K562 (cell line): ENCODE data around the gene NOTO. TPM values are rescaled to one million over a fixed set of nuclear protein-coding genes. Genes with fewer than 3 reads are reported as not detected.

Source experiments
- CREB1 ChIP-seq, 2 experiments: sonication (generic) in 1 of 2; formaldehyde crosslinking in 1 of 2; IDR thresholded peaks; 2 replicates each; pipeline versions ENCODE4 v1.6.1 to v1.8.0; 2012 to 2022; ENCODE audit warnings: inconsistent platforms in 1 of 2, mild to moderate bottlenecking in 1 of 2, missing genetic modification reagents in 1 of 2, moderate library complexity in 1 of 2
- CXXC5 ChIP-seq: fragments of 250-450 bp; sonication (Bioruptor Pico); IDR thresholded peaks from 2 replicates; pipeline ENCODE4 v1.8.0; 2022; ENCODE audit warnings: inconsistent platforms, mild to moderate bottlenecking, moderate library complexity
- DACH1 ChIP-seq: fragments of 450-650 bp; IDR thresholded peaks from 2 replicates; pipeline ENCODE4 v1.6.1; 2018; ENCODE audit not compliant: partially characterized antibody
- GATAD2A ChIP-seq: fragments of 450-650 bp; IDR thresholded peaks from 2 replicates; pipeline ENCODE4 v1.6.1; 2017
- HDAC1 ChIP-seq, 2 experiments: fragments of 450-650 bp; IDR thresholded peaks; 2 replicates each; pipeline ENCODE4 v1.6.1; 2016 to 2017; ENCODE audit warnings: inconsistent platforms in 1 of 2, mild to moderate bottlenecking in 1 of 2, moderate library complexity in 1 of 2
- HLTF ChIP-seq: fragments of 450-650 bp; IDR thresholded peaks from 2 replicates; pipeline ENCODE4 v1.6.1; 2016
- NRF1 ChIP-seq, 2 experiments: fragments of 450-650 bp; IDR thresholded peaks in 1 of 2; conservative IDR thresholded peaks in 1 of 2; 2 replicates each; pipeline ENCODE4 v1.6.1; 2014; ENCODE audit warnings: mild to moderate bottlenecking in 2 of 2
- RBBP5 ChIP-seq: fragments of 200-600 bp; sonication (generic); IDR thresholded peaks from 2 replicates; pipeline ENCODE4 v1.6.1; 2012; ENCODE audit warnings: borderline replicate concordance, mild to moderate bottlenecking, low read length, control low read depth, inconsistent platforms; ENCODE audit not compliant: insufficient read depth, poor library complexity, severe bottlenecking
- TRIM28 ChIP-seq: fragments of 450-650 bp; IDR thresholded peaks from 2 replicates; pipeline ENCODE4 v1.6.1; 2017
- polyA plus RNA-seq, 8 experiments: library from polyadenylated mRNA; depleted of rRNA in 4 of 8; stranded (reverse) in 5 of 8; unstranded in 3 of 8; fragments of >200 nt; fragmentation: Nextera tagmentation in 2 of 8; fragmentation: Illumina TruSeq in 1 of 8; extraction: Ambion mirVana in 2 of 8; extraction: Trizol in 1 of 8; gene quantifications; 2 replicates each; pipeline versions ENCODE4 v1.2.1 to v1.2.3, GENCODE V29; 2011 to 2014; ENCODE audit warnings: inconsistent platforms in 1 of 8, missing spikeins in 1 of 8
- total RNA-seq, 7 experiments: library from RNA; depleted of rRNA in 6 of 7; stranded (reverse); fragments of >200 nt in 6 of 7; fragmentation: Illumina TruSeq in 2 of 7; extraction: Trizol in 2 of 7; gene quantifications; 2 replicates each; pipeline versions ENCODE4 v1.2.1 to v1.2.3, GENCODE V29; 2011 to 2021; ENCODE audit warnings: low replicate concordance in 1 of 7
- TF ChIP-seq, protein P1 (sequence below): fragments of 200-800 bp; sonication (Bioruptor generic); IDR thresholded peaks from 2 replicates; pipeline ENCODE4 v1.6.1; 2017; ENCODE audit warnings: missing genetic modification characterization, missing compliant biosample characterization
- TF ChIP-seq, protein P2 (sequence below): fragments of 150-350 bp; IDR thresholded peaks from 2 replicates; pipeline ENCODE4 v1.6.1; 2014; ENCODE audit warnings: low read depth, mild to moderate bottlenecking, low read length, borderline replicate concordance
- TF ChIP-seq, protein P3 (sequence below), 2 experiments: IDR thresholded peaks; 2 replicates each; pipeline ENCODE4 v1.6.1; 2012; ENCODE audit warnings: improper control_type of control experiment in 2 of 2, low read depth in 2 of 2, low read length in 2 of 2, borderline replicate concordance in 1 of 2
- TF ChIP-seq, protein P4 (sequence below): fragments of 450-650 bp; IDR thresholded peaks from 2 replicates; pipeline ENCODE4 v1.6.1; 2016; ENCODE audit warnings: borderline replicate concordance

Gene NOTO
- total and polyA plus RNA-seq, 9 of the 15 experiments (the other 6 are each of a cell fraction or from before 2014, with no cell fraction given) = not detected

DNA sequence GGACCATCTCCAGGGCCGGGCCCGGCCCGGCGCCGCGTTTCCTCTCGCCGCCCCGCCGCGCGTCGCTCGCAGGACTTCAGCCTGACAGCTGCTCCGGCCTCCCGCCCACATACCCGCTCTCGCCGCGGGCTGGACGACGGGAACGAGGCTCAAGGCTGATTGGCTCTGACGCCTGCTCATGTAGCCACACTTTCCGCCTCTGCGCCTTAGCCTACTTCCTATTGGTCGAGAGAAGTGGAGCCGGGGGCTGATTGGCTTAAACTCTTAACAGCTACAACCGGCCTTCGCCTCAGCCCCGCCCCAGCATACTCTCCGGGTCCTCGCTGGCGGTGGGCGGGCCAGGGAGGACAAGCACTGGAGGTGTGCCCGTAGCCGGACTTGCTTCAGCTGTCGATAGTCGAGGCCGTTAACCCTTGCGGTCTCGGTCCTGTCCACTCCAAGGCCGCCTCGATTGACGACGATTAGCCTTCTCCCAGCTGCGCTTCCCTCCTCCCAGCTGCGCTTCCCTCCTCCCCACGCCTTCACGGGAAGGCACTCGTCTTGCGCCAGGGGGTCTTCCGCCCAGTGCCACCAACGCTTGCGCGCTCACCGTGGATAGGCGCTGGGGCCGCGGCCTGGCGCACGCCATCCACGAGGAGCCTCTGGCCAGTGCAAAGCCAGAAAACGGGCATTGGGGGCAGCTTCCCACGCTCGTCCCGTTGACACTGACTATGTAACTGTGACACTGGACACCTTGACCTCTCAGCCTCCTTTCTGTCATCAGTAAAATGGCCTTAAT, 31.0 kb downstream of the NOTO start, which contains the start of gene PRADC1 (continued):
- TF ChIP-seq, protein P1, sequence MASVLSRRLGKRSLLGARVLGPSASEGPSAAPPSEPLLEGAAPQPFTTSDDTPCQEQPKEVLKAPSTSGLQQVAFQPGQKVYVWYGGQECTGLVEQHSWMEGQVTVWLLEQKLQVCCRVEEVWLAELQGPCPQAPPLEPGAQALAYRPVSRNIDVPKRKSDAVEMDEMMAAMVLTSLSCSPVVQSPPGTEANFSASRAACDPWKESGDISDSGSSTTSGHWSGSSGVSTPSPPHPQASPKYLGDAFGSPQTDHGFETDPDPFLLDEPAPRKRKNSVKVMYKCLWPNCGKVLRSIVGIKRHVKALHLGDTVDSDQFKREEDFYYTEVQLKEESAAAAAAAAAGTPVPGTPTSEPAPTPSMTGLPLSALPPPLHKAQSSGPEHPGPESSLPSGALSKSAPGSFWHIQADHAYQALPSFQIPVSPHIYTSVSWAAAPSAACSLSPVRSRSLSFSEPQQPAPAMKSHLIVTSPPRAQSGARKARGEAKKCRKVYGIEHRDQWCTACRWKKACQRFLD (CRISPR knock-in tag) = 0 out of 2 replicates have a peak, but pooled peaks have one; percentile 53
- peak; percentile 42 for TF ChIP-seq RBBP5
- TF ChIP-seq HLTF = peak; percentile 64; the same call in 1 of the 2 replicates
- TF ChIP-seq, protein P2, sequence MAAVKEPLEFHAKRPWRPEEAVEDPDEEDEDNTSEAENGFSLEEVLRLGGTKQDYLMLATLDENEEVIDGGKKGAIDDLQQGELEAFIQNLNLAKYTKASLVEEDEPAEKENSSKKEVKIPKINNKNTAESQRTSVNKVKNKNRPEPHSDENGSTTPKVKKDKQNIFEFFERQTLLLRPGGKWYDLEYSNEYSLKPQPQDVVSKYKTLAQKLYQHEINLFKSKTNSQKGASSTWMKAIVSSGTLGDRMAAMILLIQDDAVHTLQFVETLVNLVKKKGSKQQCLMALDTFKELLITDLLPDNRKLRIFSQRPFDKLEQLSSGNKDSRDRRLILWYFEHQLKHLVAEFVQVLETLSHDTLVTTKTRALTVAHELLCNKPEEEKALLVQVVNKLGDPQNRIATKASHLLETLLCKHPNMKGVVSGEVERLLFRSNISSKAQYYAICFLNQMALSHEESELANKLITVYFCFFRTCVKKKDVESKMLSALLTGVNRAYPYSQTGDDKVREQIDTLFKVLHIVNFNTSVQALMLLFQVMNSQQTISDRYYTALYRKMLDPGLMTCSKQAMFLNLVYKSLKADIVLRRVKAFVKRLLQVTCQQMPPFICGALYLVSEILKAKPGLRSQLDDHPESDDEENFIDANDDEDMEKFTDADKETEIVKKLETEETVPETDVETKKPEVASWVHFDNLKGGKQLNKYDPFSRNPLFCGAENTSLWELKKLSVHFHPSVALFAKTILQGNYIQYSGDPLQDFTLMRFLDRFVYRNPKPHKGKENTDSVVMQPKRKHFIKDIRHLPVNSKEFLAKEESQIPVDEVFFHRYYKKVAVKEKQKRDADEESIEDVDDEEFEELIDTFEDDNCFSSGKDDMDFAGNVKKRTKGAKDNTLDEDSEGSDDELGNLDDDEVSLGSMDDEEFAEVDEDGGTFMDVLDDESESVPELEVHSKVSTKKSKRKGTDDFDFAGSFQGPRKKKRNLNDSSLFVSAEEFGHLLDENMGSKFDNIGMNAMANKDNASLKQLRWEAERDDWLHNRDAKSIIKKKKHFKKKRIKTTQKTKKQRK = peak; percentile 91
- peak; percentile 65 for TF ChIP-seq DACH1
- TF ChIP-seq, protein P3, sequence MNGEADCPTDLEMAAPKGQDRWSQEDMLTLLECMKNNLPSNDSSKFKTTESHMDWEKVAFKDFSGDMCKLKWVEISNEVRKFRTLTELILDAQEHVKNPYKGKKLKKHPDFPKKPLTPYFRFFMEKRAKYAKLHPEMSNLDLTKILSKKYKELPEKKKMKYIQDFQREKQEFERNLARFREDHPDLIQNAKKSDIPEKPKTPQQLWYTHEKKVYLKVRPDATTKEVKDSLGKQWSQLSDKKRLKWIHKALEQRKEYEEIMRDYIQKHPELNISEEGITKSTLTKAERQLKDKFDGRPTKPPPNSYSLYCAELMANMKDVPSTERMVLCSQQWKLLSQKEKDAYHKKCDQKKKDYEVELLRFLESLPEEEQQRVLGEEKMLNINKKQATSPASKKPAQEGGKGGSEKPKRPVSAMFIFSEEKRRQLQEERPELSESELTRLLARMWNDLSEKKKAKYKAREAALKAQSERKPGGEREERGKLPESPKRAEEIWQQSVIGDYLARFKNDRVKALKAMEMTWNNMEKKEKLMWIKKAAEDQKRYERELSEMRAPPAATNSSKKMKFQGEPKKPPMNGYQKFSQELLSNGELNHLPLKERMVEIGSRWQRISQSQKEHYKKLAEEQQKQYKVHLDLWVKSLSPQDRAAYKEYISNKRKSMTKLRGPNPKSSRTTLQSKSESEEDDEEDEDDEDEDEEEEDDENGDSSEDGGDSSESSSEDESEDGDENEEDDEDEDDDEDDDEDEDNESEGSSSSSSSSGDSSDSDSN (IDR thresholded peaks at IDR 0.05; ENCODE audit: borderline replicate concordance in 1 of 2, low read depth in 2 of 2, low read length in 2 of 2) = 0 out of 4 replicates have a peak, but pooled peaks have one; percentile 19 to 54
- 0 out of 2 replicates have a peak, but pooled peaks have one; percentile 35 for TF ChIP-seq GATAD2A
- TF ChIP-seq CREB1 (IDR thresholded peaks at IDR 0.05) = peak; percentile 52
- peak; percentile 77 for TF ChIP-seq CREB1 (CRISPR knock-in tag; IDR thresholded peaks at IDR 0.05)
- peak; percentile 80 for TF ChIP-seq CXXC5 (CRISPR knock-in tag)
- TF ChIP-seq, protein P4, sequence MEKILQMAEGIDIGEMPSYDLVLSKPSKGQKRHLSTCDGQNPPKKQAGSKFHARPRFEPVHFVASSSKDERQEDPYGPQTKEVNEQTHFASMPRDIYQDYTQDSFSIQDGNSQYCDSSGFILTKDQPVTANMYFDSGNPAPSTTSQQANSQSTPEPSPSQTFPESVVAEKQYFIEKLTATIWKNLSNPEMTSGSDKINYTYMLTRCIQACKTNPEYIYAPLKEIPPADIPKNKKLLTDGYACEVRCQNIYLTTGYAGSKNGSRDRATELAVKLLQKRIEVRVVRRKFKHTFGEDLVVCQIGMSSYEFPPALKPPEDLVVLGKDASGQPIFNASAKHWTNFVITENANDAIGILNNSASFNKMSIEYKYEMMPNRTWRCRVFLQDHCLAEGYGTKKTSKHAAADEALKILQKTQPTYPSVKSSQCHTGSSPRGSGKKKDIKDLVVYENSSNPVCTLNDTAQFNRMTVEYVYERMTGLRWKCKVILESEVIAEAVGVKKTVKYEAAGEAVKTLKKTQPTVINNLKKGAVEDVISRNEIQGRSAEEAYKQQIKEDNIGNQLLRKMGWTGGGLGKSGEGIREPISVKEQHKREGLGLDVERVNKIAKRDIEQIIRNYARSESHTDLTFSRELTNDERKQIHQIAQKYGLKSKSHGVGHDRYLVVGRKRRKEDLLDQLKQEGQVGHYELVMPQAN = peak; percentile 92
- TF ChIP-seq NRF1 (conservative IDR thresholded peaks at IDR 0.05 in 1 of 2, IDR thresholded peaks at IDR 0.05 in 1 of 2) = peak; percentile 84 to 88
- peak in 1 of 2 experiments; percentile 85; a peak in 2 of 4 replicates for TF ChIP-seq HDAC1 (IDR thresholded peaks at IDR 0.05)
- peak; percentile 28; the same call in 1 of the 2 replicates for TF ChIP-seq TRIM28
